ENCODE data around the gene PABPN1. TPM values are rescaled to one million over a fixed set of nuclear protein-coding genes. Genes with fewer than 3 reads are reported as not detected.
A peak's percentile ranks its signal among the peaks of the same experiment; 100 is the strongest.

Gene PABPN1
- total RNA-seq, 4 donors from 2014 or later = 79.3 to 149 (median 116) TPM

GRCh38 chr14:23294734-23295561 is 26.3 kb upstream of the PABPN1 start:
- Histone ChIP-seq H3K4me1 (peaks cover 0 to 17% (median under 1%) of the 10 kb centered on the region in 4 donors), H3K27ac (no peak overlapping the region), H3K27me3 (no peaks in the 10 kb centered on the region), H3K9me3 (no peaks in the 10 kb centered on the region), H3K36me3 (peaks cover 0 to 19% (median 0%) of the 10 kb centered on the region in 3 donors), H3K4me3 (peak overlapping the region in 1 of 4 donors; percentile 27)
- peak; percentile 51 to 75 (median 58) for DNase-seq
- peak; percentile 42 to 94 (median 69) for TF ChIP-seq CTCF (IDR thresholded peaks at IDR 0.05)
- TF ChIP-seq POLR2A (IDR thresholded peaks at IDR 0.05) = no peak

- no peaks in the 10 kb centered on the region for H3K27me3 ChIP-seq
- peaks cover 0 to 25% (median 2%) of the 10 kb centered on the region in 4 donors for H3K4me1 ChIP-seq
- TF ChIP-seq CTCF (IDR thresholded peaks at IDR 0.05) (no peak), POLR2A (IDR thresholded peaks at IDR 0.05) (no peak)
- no peaks in the 10 kb centered on the region for H3K9me3 ChIP-seq
- no peak overlapping the region for H3K27ac ChIP-seq
- H3K36me3 ChIP-seq = peaks cover 0 to 19% (median 0%) of the 10 kb centered on the region in 3 donors
- H3K4me3 ChIP-seq = no peak overlapping the region
- no peak for DNase-seq
Measured at GRCh38 chr14:23296012-23296777, 25.1 kb upstream of the PABPN1 start.

DNA sequence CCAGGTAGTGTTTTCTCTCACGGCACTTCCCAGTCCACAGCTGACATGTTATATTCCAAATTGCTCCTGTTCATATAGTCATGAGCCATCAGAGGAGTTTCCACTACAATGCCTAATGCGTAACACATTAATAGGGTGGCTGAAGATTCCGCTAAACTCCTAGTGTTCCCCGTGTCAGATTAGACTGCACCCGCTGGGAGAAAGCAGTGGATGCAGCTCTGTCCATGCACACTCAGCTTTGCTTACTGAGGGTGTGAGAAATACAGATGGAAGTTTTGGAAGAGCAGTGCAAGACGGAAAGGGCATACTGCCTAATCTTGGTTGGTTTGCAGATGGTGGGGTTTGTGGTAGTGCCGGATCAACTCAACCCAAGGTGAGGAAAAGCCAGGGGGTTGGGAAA is 24.2 kb upstream of the PABPN1 start:
- no peak overlapping the region for H3K27ac ChIP-seq

DNA sequence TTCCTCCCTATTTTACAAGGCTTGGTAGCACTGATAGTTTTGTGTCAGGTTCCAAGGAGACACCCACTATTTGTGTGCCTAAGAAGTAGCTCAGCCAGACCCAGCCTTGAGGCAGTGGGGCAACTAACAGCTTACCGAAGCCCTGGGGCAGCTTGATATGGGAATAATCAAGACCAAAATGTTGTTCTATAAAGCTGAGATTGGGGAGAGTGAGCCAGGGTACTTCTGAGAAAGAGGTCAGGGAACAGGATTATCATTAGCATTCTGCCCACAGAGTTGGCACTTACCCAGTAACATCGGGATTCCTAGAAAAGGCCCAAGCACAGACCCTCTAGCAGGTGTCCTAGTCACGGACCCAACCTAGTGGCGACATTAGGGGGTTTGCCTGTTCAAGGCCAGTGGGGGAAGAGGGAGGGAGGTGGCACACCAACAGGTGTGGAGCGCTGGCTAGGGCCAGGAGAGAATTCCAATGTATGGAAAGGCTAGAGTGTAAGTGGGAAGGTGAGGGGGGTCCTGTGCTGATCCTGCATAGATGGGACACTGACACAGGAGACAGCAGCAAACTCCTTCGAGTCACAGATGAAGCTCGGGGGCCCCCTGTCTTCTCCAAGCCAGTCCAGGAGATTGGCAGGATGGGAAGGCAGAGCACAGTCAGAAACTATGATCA is 23.5 kb upstream of the PABPN1 start:
- Histone ChIP-seq H3K27me3 (no peaks in the 10 kb centered on the region), H3K27ac (no peak overlapping the region), H3K4me3 (no peak overlapping the region), H3K9me3 (no peaks in the 10 kb centered on the region), H3K4me1 (peaks cover 0 to 25% (median 2%) of the 10 kb centered on the region in 4 donors), H3K36me3 (peaks cover 0 to 19% (median 0%) of the 10 kb centered on the region in 3 donors)
- DNase-seq = no peak
- TF ChIP-seq POLR2A (IDR thresholded peaks at IDR 0.05) (no peak), CTCF (IDR thresholded peaks at IDR 0.05) (no peak)

More for the DNA sequence above, 24.2 kb upstream of the PABPN1 start:
- H3K27me3 ChIP-seq = no peaks in the 10 kb centered on the region
- no peaks in the 10 kb centered on the region for H3K9me3 ChIP-seq
- H3K36me3 ChIP-seq = peaks cover 0 to 19% (median 0%) of the 10 kb centered on the region in 3 donors
- peaks cover 0 to 25% (median 2%) of the 10 kb centered on the region in 4 donors for H3K4me1 ChIP-seq
- H3K4me3 ChIP-seq = no peak overlapping the region
- TF ChIP-seq POLR2A (IDR thresholded peaks at IDR 0.05) (no peak), CTCF (IDR thresholded peaks at IDR 0.05) (no peak)
- no peak for DNase-seq

- no peaks in the 10 kb centered on the region for H3K9me3 ChIP-seq
- DNase-seq = peak in 1 of 3 donors; percentile 62
- H3K4me1 ChIP-seq = peaks cover 0 to 24% (median 2%) of the 10 kb centered on the region in 4 donors
- H3K27me3 ChIP-seq = no peaks in the 10 kb centered on the region
- H3K36me3 ChIP-seq = peaks cover 0 to 19% (median 0%) of the 10 kb centered on the region in 3 donors
- H3K27ac ChIP-seq = peak overlapping the region in 1 of 4 donors; percentile 6
- TF ChIP-seq POLR2A (IDR thresholded peaks at IDR 0.05) (no peak), CTCF (IDR thresholded peaks at IDR 0.05) (peak in 3 of 6 experiments; percentile 33 to 45 (median 34))
- H3K4me3 ChIP-seq = no peak overlapping the region
Measured at GRCh38 chr14:23299211-23299957, 21.9 kb upstream of the PABPN1 start.

Measured in Peyer's patch (tissue), 4 donors.